NCI-H1694 treated with DMSO at 0.1 percent for 48 hours (cell line): Measurements from ENCODE around the gene STIMATE.

Source experiments
- DNase-seq: peaks from one replicate; lab custom pipeline; 2025; lab: John Stamatoyannopoulos, UW

STIMATE gene

GRCh38 chr3:52897130-52898122 lies at the start of gene STIMATE:
Gene STIMATE, minus strand, starts transcription at chr3:52897548. Its CDS starts 98 bp downstream, at chr3:52897450.
- DNase-seq = peak; percentile 10

- no peak for DNase-seq
Measured at GRCh38 chr3:52939600-52939999, 42.3 kb upstream of the STIMATE start.

GRCh38 chr3:52934630-52935530 lies 37.5 kb upstream of the STIMATE start:
- peak; percentile 22 for DNase-seq

GRCh38 chr3:52931889-52932288 lies 34.5 kb upstream of the STIMATE start:
- DNase-seq = no peak

- DNase-seq = no peak
Measured at GRCh38 chr3:52931328-52931727, 34.0 kb upstream of the STIMATE start.

GRCh38 chr3:52930748-52931147 lies 33.4 kb upstream of the STIMATE start:
- DNase-seq = no peak

- DNase-seq = no peak
Measured at GRCh38 chr3:52926554-52926953, 29.2 kb upstream of the STIMATE start.

- DNase-seq = no peak
Measured at GRCh38 chr3:52925405-52926313, 28.3 kb upstream of the STIMATE start.

- DNase-seq = no peak
Measured at GRCh38 chr3:52923963-52924362, 26.6 kb upstream of the STIMATE start.

GRCh38 chr3:52920841-52921240 lies 23.5 kb upstream of the STIMATE start:
- DNase-seq = no peak

GRCh38 chr3:52917044-52917443 lies 19.7 kb upstream of the STIMATE start:
- DNase-seq = no peak

- DNase-seq = no peak
Measured at GRCh38 chr3:52915294-52915693, 17.9 kb upstream of the STIMATE start.

GRCh38 chr3:52912885-52913731 lies 15.8 kb upstream of the STIMATE start:
- DNase-seq = no peak

- DNase-seq = no peak
Measured at GRCh38 chr3:52910823-52911222, 13.5 kb upstream of the STIMATE start.

- DNase-seq = no peak
Measured at GRCh38 chr3:52907497-52907896, 10.1 kb upstream of the STIMATE start.

- DNase-seq = no peak
Measured at GRCh38 chr3:52904552-52904951, 7.2 kb upstream of the STIMATE start.

- no peak for DNase-seq
Measured at GRCh38 chr3:52904000-52904399, 6.7 kb upstream of the STIMATE start.

GRCh38 chr3:52896613-52897012 lies 735 bp downstream of the STIMATE start:
- DNase-seq = no peak

- no peak for DNase-seq
Measured at GRCh38 chr3:52896151-52896550, 1.2 kb downstream of the STIMATE start.

- no peak for DNase-seq
Measured at GRCh38 chr3:52895418-52895817, 1.9 kb downstream of the STIMATE start.

- DNase-seq = no peak
Measured at GRCh38 chr3:52894756-52895155, 2.6 kb downstream of the STIMATE start.
